ENCODE results near the gene PLCZ1.
A peak's percentile ranks its signal among the peaks of the same experiment; 100 is the strongest.

The PLCZ1 gene

DNA sequence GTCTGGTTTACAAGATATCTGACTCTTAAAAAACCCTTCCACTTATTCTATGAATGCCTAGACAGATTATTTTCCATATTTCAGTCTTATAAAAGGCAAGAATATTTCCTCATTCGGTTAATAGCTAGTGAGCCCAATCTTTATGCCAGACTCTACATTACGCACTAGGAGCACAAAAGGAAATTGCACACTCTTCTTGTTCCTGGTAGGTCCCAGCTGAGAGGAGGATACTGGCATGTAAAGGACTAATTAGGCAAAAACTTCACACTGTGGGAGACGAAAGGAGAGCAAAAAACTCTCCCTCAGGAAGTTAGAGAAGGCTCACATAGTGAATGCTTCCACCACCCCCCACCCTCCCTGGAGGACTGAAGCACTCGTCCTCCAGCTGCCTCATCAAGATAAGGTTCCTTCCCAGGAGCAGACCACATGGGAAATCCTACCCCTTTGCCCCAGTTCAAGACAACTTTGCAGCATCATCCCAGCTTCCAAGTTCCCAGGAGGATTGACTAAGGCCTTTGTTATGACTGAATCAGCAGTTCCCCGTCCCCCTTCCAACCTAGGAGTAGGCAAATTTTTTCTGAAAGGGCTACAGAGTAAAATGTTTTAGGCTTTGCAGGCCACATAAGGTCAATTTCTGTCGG, 14.6 kb upstream of the PLCZ1 start:
- H3K4me2 ChIP-seq (ENCODE audit: low read length), result no peak overlapping the region
- no peak overlapping the region for H4K12ac ChIP-seq (ENCODE audit: low read depth, low read length)
- no peaks in the 10 kb centered on the region for H3K79me1 ChIP-seq (ENCODE audit: low read length)
- H2BK12ac ChIP-seq (ENCODE audit: low read length), result no peak overlapping the region
- no peak overlapping the region for H3K18ac ChIP-seq (ENCODE audit: low read length)
- no CpG with 5 or more reads among the region's 6 CpGs for WGBS (ENCODE audit: extremely low coverage, insufficient coverage, insufficient read length)
- H3K9me3 ChIP-seq (ENCODE audit: insufficient read depth, low read depth, low read length), result no peaks in the 10 kb centered on the region
- no peak overlapping the region for H3K14ac ChIP-seq (ENCODE audit: low read length)
- no peak for DNase-seq
- H2AK5ac ChIP-seq (ENCODE audit: low read length), result no peak overlapping the region
- no peak overlapping the region for H4K91ac ChIP-seq (ENCODE audit: low read depth, low read length)
- H3K23ac ChIP-seq (ENCODE audit: low read length), result no peak overlapping the region
- H3K79me2 ChIP-seq (ENCODE audit: control insufficient read depth, insufficient read depth, low read length, poor library complexity), result no peaks in the 10 kb centered on the region
- no peak overlapping the region for H2AFZ ChIP-seq (ENCODE audit: insufficient read depth, low read length, poor library complexity)
- H3K27ac ChIP-seq (ENCODE audit: low read depth, low read length), result peak overlapping the region; percentile 33
- no peak overlapping the region for H2BK120ac ChIP-seq (ENCODE audit: insufficient read depth, low read length, poor library complexity)
- peaks cover 0 to 10% of the 10 kb centered on the region in 2 experiments for H3K4me1 ChIP-seq (ENCODE audit: control insufficient read depth in 1 of 2, insufficient read depth in 2 of 2, low read length in 2 of 2)
- H2BK5ac ChIP-seq (ENCODE audit: low read depth, low read length, poor library complexity), result no peak overlapping the region
- no peaks in the 10 kb centered on the region for H3K36me3 ChIP-seq (ENCODE audit: control insufficient read depth in 1 of 2, insufficient read depth in 2 of 2, low read length in 2 of 2)
- no peak overlapping the region for H3K4ac ChIP-seq (ENCODE audit: low read depth, low read length)
- H3K9ac ChIP-seq (ENCODE audit: low read length), result no peak overlapping the region
- H3K4me3 ChIP-seq (ENCODE audit: low read depth, low read length), result no peak overlapping the region
- H3K27me3 ChIP-seq (ENCODE audit: insufficient read depth, low read length), result no peaks in the 10 kb centered on the region
- H4K8ac ChIP-seq (ENCODE audit: low read depth, low read length), result no peak overlapping the region

GRCh38 chr12:18751866-18752265, 14.1 kb upstream of the PLCZ1 start:
- H3K79me1 ChIP-seq (ENCODE audit: low read length), result no peaks in the 10 kb centered on the region
- H2BK120ac ChIP-seq (ENCODE audit: insufficient read depth, low read length, poor library complexity), result no peak overlapping the region
- no peaks in the 10 kb centered on the region for H3K9me3 ChIP-seq (ENCODE audit: insufficient read depth, low read depth, low read length)
- H3K36me3 ChIP-seq (ENCODE audit: control insufficient read depth in 1 of 2, insufficient read depth in 2 of 2, low read length in 2 of 2), result no peaks in the 10 kb centered on the region
- H3K14ac ChIP-seq (ENCODE audit: low read length), result no peak overlapping the region
- no peak overlapping the region for H3K23ac ChIP-seq (ENCODE audit: low read length)
- WGBS (ENCODE audit: extremely low coverage, insufficient coverage, insufficient read length), result no CpG with 5 or more reads among the region's 2 CpGs
- H4K8ac ChIP-seq (ENCODE audit: low read depth, low read length), result no peak overlapping the region
- no peak overlapping the region for H2BK12ac ChIP-seq (ENCODE audit: low read length)
- no peaks in the 10 kb centered on the region for H3K27me3 ChIP-seq (ENCODE audit: insufficient read depth, low read length)
- H4K12ac ChIP-seq (ENCODE audit: low read depth, low read length), result no peak overlapping the region
- H3K18ac ChIP-seq (ENCODE audit: low read length), result no peak overlapping the region
- H3K27ac ChIP-seq (ENCODE audit: low read depth, low read length), result no peak overlapping the region
- H4K91ac ChIP-seq (ENCODE audit: low read depth, low read length), result no peak overlapping the region
- H3K79me2 ChIP-seq (ENCODE audit: control insufficient read depth, insufficient read depth, low read length, poor library complexity), result no peaks in the 10 kb centered on the region
- no peak overlapping the region for H2AFZ ChIP-seq (ENCODE audit: insufficient read depth, low read length, poor library complexity)
- DNase-seq, result no peak
- no peak overlapping the region for H3K9ac ChIP-seq (ENCODE audit: low read length)
- H3K4me1 ChIP-seq (ENCODE audit: control insufficient read depth in 1 of 2, insufficient read depth in 2 of 2, low read length in 2 of 2), result peaks cover 0 to 10% of the 10 kb centered on the region in 2 experiments
- no peak overlapping the region for H3K4me3 ChIP-seq (ENCODE audit: low read depth, low read length)
- no peak overlapping the region for H2AK5ac ChIP-seq (ENCODE audit: low read length)
- no peak overlapping the region for H3K4me2 ChIP-seq (ENCODE audit: low read length)
- no peak overlapping the region for H2BK5ac ChIP-seq (ENCODE audit: low read depth, low read length, poor library complexity)
- no peak overlapping the region for H3K4ac ChIP-seq (ENCODE audit: low read depth, low read length)

GRCh38 chr12:18750085-18750484, 12.3 kb upstream of the PLCZ1 start:
- no peaks in the 10 kb centered on the region for H3K36me3 ChIP-seq (ENCODE audit: control insufficient read depth in 1 of 2, insufficient read depth in 2 of 2, low read length in 2 of 2)
- no peak overlapping the region for H3K27ac ChIP-seq (ENCODE audit: low read depth, low read length)
- H2BK12ac ChIP-seq (ENCODE audit: low read length), result no peak overlapping the region
- no peak overlapping the region for H2BK5ac ChIP-seq (ENCODE audit: low read depth, low read length, poor library complexity)
- H2BK120ac ChIP-seq (ENCODE audit: insufficient read depth, low read length, poor library complexity), result no peak overlapping the region
- no peak overlapping the region for H3K23ac ChIP-seq (ENCODE audit: low read length)
- no CpG with 5 or more reads among the region's 1 CpG for WGBS (ENCODE audit: extremely low coverage, insufficient coverage, insufficient read length)
- no peak overlapping the region for H3K4me2 ChIP-seq (ENCODE audit: low read length)
- DNase-seq, result no peak
- no peak overlapping the region for H3K9ac ChIP-seq (ENCODE audit: low read length)
- no peak overlapping the region for H3K4me3 ChIP-seq (ENCODE audit: low read depth, low read length)
- no peaks in the 10 kb centered on the region for H3K27me3 ChIP-seq (ENCODE audit: insufficient read depth, low read length)
- H4K8ac ChIP-seq (ENCODE audit: low read depth, low read length), result no peak overlapping the region
- no peak overlapping the region for H4K91ac ChIP-seq (ENCODE audit: low read depth, low read length)
- H3K9me3 ChIP-seq (ENCODE audit: insufficient read depth, low read depth, low read length), result no peaks in the 10 kb centered on the region
- H3K14ac ChIP-seq (ENCODE audit: low read length), result no peak overlapping the region
- no peak overlapping the region for H3K18ac ChIP-seq (ENCODE audit: low read length)
- no peak overlapping the region for H3K4ac ChIP-seq (ENCODE audit: low read depth, low read length)
- no peaks in the 10 kb centered on the region for H3K79me1 ChIP-seq (ENCODE audit: low read length)
- no peak overlapping the region for H2AFZ ChIP-seq (ENCODE audit: insufficient read depth, low read length, poor library complexity)
- no peaks in the 10 kb centered on the region for H3K79me2 ChIP-seq (ENCODE audit: control insufficient read depth, insufficient read depth, low read length, poor library complexity)
- H4K12ac ChIP-seq (ENCODE audit: low read depth, low read length), result no peak overlapping the region
- H3K4me1 ChIP-seq (ENCODE audit: control insufficient read depth in 1 of 2, insufficient read depth in 2 of 2, low read length in 2 of 2), result peaks cover 0 to 10% of the 10 kb centered on the region in 2 experiments
- no peak overlapping the region for H2AK5ac ChIP-seq (ENCODE audit: low read length)

DNA sequence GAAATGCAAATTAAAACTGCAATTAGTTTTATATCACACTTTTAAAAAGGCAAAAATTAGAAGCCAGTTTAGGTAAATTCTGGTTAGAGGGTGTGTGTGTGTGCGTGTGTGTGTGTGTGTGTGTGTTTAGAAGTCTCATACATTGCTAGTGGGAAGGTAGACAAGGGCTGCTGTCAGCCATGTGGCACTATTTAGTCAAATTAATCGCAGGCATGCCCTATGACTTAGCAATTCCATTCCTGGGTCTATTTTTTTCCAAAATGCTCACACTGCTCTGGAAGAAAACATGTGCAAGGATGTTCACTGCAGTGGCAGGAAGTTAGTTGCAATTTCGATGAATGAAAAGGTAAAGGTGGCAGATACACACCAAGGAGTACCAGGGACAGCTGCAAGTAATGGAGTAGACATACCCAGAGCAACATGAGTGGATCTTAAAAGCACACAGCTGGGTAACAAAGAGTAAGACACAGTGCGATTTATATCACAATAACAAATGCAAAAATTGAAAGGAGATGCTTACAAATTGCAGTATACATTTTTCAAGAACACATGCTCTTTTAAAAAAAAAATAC, 11.7 kb upstream of the PLCZ1 start:
- H2BK120ac ChIP-seq (ENCODE audit: insufficient read depth, low read length, poor library complexity), result no peak overlapping the region
- no peaks in the 10 kb centered on the region for H3K36me3 ChIP-seq (ENCODE audit: control insufficient read depth in 1 of 2, insufficient read depth in 2 of 2, low read length in 2 of 2)
- H3K4me3 ChIP-seq (ENCODE audit: low read depth, low read length), result no peak overlapping the region
- H4K8ac ChIP-seq (ENCODE audit: low read depth, low read length), result no peak overlapping the region
- no peak overlapping the region for H3K27ac ChIP-seq (ENCODE audit: low read depth, low read length)
- WGBS (ENCODE audit: extremely low coverage, insufficient coverage, insufficient read length), result no CpG with 5 or more reads among the region's 4 CpGs
- H3K27me3 ChIP-seq (ENCODE audit: insufficient read depth, low read length), result no peaks in the 10 kb centered on the region
- H3K79me2 ChIP-seq (ENCODE audit: control insufficient read depth, insufficient read depth, low read length, poor library complexity), result no peaks in the 10 kb centered on the region
- no peak overlapping the region for H2AK5ac ChIP-seq (ENCODE audit: low read length)
- no peak for DNase-seq
- H3K4me2 ChIP-seq (ENCODE audit: low read length), result no peak overlapping the region
- H4K91ac ChIP-seq (ENCODE audit: low read depth, low read length), result no peak overlapping the region
- H2AFZ ChIP-seq (ENCODE audit: insufficient read depth, low read length, poor library complexity), result no peak overlapping the region
- H3K9me3 ChIP-seq (ENCODE audit: insufficient read depth, low read depth, low read length), result no peaks in the 10 kb centered on the region
- H3K14ac ChIP-seq (ENCODE audit: low read length), result no peak overlapping the region
- no peak overlapping the region for H3K18ac ChIP-seq (ENCODE audit: low read length)
- no peak overlapping the region for H3K9ac ChIP-seq (ENCODE audit: low read length)
- no peak overlapping the region for H3K4ac ChIP-seq (ENCODE audit: low read depth, low read length)
- H3K79me1 ChIP-seq (ENCODE audit: low read length), result no peaks in the 10 kb centered on the region
- H4K12ac ChIP-seq (ENCODE audit: low read depth, low read length), result no peak overlapping the region
- no peak overlapping the region for H3K23ac ChIP-seq (ENCODE audit: low read length)
- no peak overlapping the region for H2BK5ac ChIP-seq (ENCODE audit: low read depth, low read length, poor library complexity)
- peaks cover 0 to 10% of the 10 kb centered on the region in 2 experiments for H3K4me1 ChIP-seq (ENCODE audit: control insufficient read depth in 1 of 2, insufficient read depth in 2 of 2, low read length in 2 of 2)
- H2BK12ac ChIP-seq (ENCODE audit: low read length), result no peak overlapping the region
